ENCODE data around the gene SESN2.

- TF ChIP-seq RCOR1 (IDR thresholded peaks at IDR 0.05; ENCODE audit: low read depth, low read length) (no peak), CTCF (IDR thresholded peaks at IDR 0.05) (no peak), CBX2 (IDR thresholded peaks at IDR 0.05; ENCODE audit: borderline replicate concordance, low read depth) (no peak), NR3C1 (IDR thresholded peaks at IDR 0.05) (no peak), RAD21 (conservative IDR thresholded peaks at IDR 0.05 in 1 of 2, IDR thresholded peaks at IDR 0.05 in 1 of 2) (no peak), EP300 (IDR thresholded peaks at IDR 0.05) (no peak), NFE2L2 (conservative IDR thresholded peaks at IDR 0.05; ENCODE audit: low read length) (no peak), RNF2 (IDR thresholded peaks at IDR 0.05; ENCODE audit: borderline replicate concordance, low read depth) (no peak), KDM1A (IDR thresholded peaks at IDR 0.05; ENCODE audit: low read depth) (no peak), HDAC2 (IDR thresholded peaks at IDR 0.05) (no peak), CEBPB (IDR thresholded peaks at IDR 0.05) (no peak)
- TF ChIP-seq, protein P1, sequence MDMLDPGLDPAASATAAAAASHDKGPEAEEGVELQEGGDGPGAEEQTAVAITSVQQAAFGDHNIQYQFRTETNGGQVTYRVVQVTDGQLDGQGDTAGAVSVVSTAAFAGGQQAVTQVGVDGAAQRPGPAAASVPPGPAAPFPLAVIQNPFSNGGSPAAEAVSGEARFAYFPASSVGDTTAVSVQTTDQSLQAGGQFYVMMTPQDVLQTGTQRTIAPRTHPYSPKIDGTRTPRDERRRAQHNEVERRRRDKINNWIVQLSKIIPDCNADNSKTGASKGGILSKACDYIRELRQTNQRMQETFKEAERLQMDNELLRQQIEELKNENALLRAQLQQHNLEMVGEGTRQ (IDR thresholded peaks at IDR 0.05) = no peak
- TF ChIP-seq, protein P2, sequence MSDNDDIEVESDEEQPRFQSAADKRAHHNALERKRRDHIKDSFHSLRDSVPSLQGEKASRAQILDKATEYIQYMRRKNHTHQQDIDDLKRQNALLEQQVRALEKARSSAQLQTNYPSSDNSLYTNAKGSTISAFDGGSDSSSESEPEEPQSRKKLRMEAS (IDR thresholded peaks at IDR 0.05) = no peak
Measured at GRCh38 chr1:28240024-28240423, 19.3 kb upstream of the SESN2 start.

Data from A549 (cell line).